OCI-LY3 (cell line): Measurements from ENCODE around the gene BIRC7.

ENCODE experiments used
- H2AFZ ChIP-seq: fragments of 200-600, 300-600 bp; shearing (Covaris generic); 2 replicates; pipeline ENCODE4 v1.6.0; 2014; ENCODE audit warnings: antibody characterized with exemption, low read depth, low read length
- H3K27ac ChIP-seq: fragments of 200-600, 300-600 bp; sonication (generic); 2 replicates; pipeline ENCODE4 v1.5.1; 2014; ENCODE audit warnings: mild to moderate bottlenecking, low read length, moderate library complexity, mixed read lengths
- H3K27me3 ChIP-seq: fragments of 200-600, 300-600 bp; sonication (generic); 2 replicates; pipeline ENCODE4 v1.6.1; 2014; ENCODE audit warnings: low read depth, low read length, mixed read lengths
- H3K36me3 ChIP-seq: fragments of 200-600, 300-600 bp; sonication (generic); replicated peaks from 2 replicates; pipeline ENCODE3; 2014; ENCODE audit warnings: low read depth, low read length, mixed read lengths
- H3K4me1 ChIP-seq: fragments of 300-600, 200-600 bp; sonication (generic); 2 replicates; pipeline ENCODE4 v1.6.1; 2014; ENCODE audit warnings: low read length, mixed read lengths
- H3K4me2 ChIP-seq: fragments of 200-600, 300-600 bp; sonication (generic); 2 replicates; pipeline ENCODE4 v1.6.1; 2014; ENCODE audit warnings: low read length, mixed read lengths
- H3K4me3 ChIP-seq: fragments of 300-600, 200-600 bp; sonication (generic); 2 replicates; pipeline ENCODE4 v1.5.1; 2014; ENCODE audit warnings: antibody characterized with exemption, mild to moderate bottlenecking, low read length, moderate library complexity
- H3K79me2 ChIP-seq: fragments of 300-600, 200-600 bp; shearing (Covaris generic); 2 replicates; pipeline ENCODE4 v1.6.1; 2014; ENCODE audit warnings: mild to moderate bottlenecking, low read length, mixed read lengths
- H3K9ac ChIP-seq: fragments of 300-600, 200-600 bp; shearing (Covaris generic); 2 replicates; pipeline ENCODE4 v1.6.0; 2014; ENCODE audit warnings: mild to moderate bottlenecking, low read length, moderate library complexity
- H3K9me3 ChIP-seq: fragments of 200-600, 300-600 bp; shearing (Covaris generic); 2 replicates; pipeline ENCODE4 v1.6.1; 2014; ENCODE audit warnings: low read length, mixed read lengths; ENCODE audit not compliant: insufficient read depth
- H4K20me1 ChIP-seq: fragments of 200-600, 300-600 bp; sonication (generic); 2 replicates; pipeline ENCODE4 v1.6.1; 2016; ENCODE audit warnings: low read length, mixed read lengths; ENCODE audit not compliant: insufficient read depth
- CTCF ChIP-seq: fragments of 200-600, 300-600 bp; sonication (generic); IDR thresholded peaks from 2 replicates; pipeline ENCODE4 v1.5.1; 2014; ENCODE audit warnings: antibody characterized with exemption, low read length, low read depth
- EZH2phosphoT487 ChIP-seq: fragments of 200-600 bp; shearing (Covaris generic); IDR thresholded peaks from 2 replicates; pipeline ENCODE4 v1.6.1; 2018; ENCODE audit warnings: antibody characterized with exemption, mixed run types, low read depth

BIRC7 gene

GRCh38 chr20:63206878-63207277 lies 28.8 kb upstream of the BIRC7 start:
- Histone ChIP-seq H2AFZ (no peak overlapping the region), H3K4me3 (no peak overlapping the region), H3K79me2 (peaks cover 99% of the 10 kb centered on the region), H4K20me1 (peaks cover 59% of the 10 kb centered on the region), H3K9ac (no peak overlapping the region), H3K4me2 (no peak overlapping the region), H3K36me3 (peaks cover 50% of the 10 kb centered on the region), H3K27ac (no peak overlapping the region), H3K4me1 (no peaks in the 10 kb centered on the region), H3K9me3 (no peaks in the 10 kb centered on the region), H3K27me3 (no peaks in the 10 kb centered on the region)
- no peak for TF ChIP-seq EZH2phosphoT487
- TF ChIP-seq CTCF: no peak

- peaks cover 99% of the 10 kb centered on the region for H3K79me2 ChIP-seq
- H3K27me3 ChIP-seq: no peaks in the 10 kb centered on the region
- peaks cover 50% of the 10 kb centered on the region for H3K36me3 ChIP-seq
- H3K4me2 ChIP-seq: no peak overlapping the region
- H3K27ac ChIP-seq: no peak overlapping the region
- no peaks in the 10 kb centered on the region for H3K9me3 ChIP-seq
- no peak overlapping the region for H3K4me3 ChIP-seq
- TF ChIP-seq EZH2phosphoT487: no peak
- TF ChIP-seq CTCF: no peak
- peaks cover 66% of the 10 kb centered on the region for H4K20me1 ChIP-seq
- no peak overlapping the region for H2AFZ ChIP-seq
- H3K9ac ChIP-seq: no peak overlapping the region
- H3K4me1 ChIP-seq: no peaks in the 10 kb centered on the region
Observed at GRCh38 chr20:63208346-63208909, 27.3 kb upstream of the BIRC7 start.

- Histone ChIP-seq H3K9ac (no peak overlapping the region), H3K36me3 (peaks cover 51% of the 10 kb centered on the region), H2AFZ (no peak overlapping the region), H3K4me1 (peaks cover 9% of the 10 kb centered on the region), H3K4me3 (no peak overlapping the region), H3K27ac (no peak overlapping the region), H4K20me1 (peaks cover 60% of the 10 kb centered on the region), H3K9me3 (no peaks in the 10 kb centered on the region), H3K27me3 (no peaks in the 10 kb centered on the region), H3K79me2 (peaks cover 99% of the 10 kb centered on the region), H3K4me2 (no peak overlapping the region)
- TF ChIP-seq CTCF (no peak), EZH2phosphoT487 (no peak)
Observed at GRCh38 chr20:63210011-63210605, 25.6 kb upstream of the BIRC7 start.

- no peak overlapping the region for H2AFZ ChIP-seq
- H3K36me3 ChIP-seq: peaks cover 41% of the 10 kb centered on the region
- H3K9me3 ChIP-seq: no peaks in the 10 kb centered on the region
- no peaks in the 10 kb centered on the region for H3K27me3 ChIP-seq
- H4K20me1 ChIP-seq: peaks cover 47% of the 10 kb centered on the region
- H3K9ac ChIP-seq: no peak overlapping the region
- H3K4me1 ChIP-seq: peaks cover 14% of the 10 kb centered on the region
- no peak overlapping the region for H3K4me3 ChIP-seq
- TF ChIP-seq EZH2phosphoT487 (no peak), CTCF (no peak)
- H3K79me2 ChIP-seq: peaks cover 86% of the 10 kb centered on the region
- no peak overlapping the region for H3K27ac ChIP-seq
- no peak overlapping the region for H3K4me2 ChIP-seq
Observed at GRCh38 chr20:63212393-63212730, 23.3 kb upstream of the BIRC7 start.
